ENCODE data around the gene CLSTN3. TPM values are rescaled to one million over a fixed set of nuclear protein-coding genes. Genes with fewer than 3 reads are reported as not detected.

CLSTN3 gene
- total and polyA plus RNA-seq, 2 of the 8 experiments (the other 6 are each of a cell fraction or from before 2014, with no cell fraction given): 20.4 to 26.3 TPM

- TF ChIP-seq, protein P1, sequence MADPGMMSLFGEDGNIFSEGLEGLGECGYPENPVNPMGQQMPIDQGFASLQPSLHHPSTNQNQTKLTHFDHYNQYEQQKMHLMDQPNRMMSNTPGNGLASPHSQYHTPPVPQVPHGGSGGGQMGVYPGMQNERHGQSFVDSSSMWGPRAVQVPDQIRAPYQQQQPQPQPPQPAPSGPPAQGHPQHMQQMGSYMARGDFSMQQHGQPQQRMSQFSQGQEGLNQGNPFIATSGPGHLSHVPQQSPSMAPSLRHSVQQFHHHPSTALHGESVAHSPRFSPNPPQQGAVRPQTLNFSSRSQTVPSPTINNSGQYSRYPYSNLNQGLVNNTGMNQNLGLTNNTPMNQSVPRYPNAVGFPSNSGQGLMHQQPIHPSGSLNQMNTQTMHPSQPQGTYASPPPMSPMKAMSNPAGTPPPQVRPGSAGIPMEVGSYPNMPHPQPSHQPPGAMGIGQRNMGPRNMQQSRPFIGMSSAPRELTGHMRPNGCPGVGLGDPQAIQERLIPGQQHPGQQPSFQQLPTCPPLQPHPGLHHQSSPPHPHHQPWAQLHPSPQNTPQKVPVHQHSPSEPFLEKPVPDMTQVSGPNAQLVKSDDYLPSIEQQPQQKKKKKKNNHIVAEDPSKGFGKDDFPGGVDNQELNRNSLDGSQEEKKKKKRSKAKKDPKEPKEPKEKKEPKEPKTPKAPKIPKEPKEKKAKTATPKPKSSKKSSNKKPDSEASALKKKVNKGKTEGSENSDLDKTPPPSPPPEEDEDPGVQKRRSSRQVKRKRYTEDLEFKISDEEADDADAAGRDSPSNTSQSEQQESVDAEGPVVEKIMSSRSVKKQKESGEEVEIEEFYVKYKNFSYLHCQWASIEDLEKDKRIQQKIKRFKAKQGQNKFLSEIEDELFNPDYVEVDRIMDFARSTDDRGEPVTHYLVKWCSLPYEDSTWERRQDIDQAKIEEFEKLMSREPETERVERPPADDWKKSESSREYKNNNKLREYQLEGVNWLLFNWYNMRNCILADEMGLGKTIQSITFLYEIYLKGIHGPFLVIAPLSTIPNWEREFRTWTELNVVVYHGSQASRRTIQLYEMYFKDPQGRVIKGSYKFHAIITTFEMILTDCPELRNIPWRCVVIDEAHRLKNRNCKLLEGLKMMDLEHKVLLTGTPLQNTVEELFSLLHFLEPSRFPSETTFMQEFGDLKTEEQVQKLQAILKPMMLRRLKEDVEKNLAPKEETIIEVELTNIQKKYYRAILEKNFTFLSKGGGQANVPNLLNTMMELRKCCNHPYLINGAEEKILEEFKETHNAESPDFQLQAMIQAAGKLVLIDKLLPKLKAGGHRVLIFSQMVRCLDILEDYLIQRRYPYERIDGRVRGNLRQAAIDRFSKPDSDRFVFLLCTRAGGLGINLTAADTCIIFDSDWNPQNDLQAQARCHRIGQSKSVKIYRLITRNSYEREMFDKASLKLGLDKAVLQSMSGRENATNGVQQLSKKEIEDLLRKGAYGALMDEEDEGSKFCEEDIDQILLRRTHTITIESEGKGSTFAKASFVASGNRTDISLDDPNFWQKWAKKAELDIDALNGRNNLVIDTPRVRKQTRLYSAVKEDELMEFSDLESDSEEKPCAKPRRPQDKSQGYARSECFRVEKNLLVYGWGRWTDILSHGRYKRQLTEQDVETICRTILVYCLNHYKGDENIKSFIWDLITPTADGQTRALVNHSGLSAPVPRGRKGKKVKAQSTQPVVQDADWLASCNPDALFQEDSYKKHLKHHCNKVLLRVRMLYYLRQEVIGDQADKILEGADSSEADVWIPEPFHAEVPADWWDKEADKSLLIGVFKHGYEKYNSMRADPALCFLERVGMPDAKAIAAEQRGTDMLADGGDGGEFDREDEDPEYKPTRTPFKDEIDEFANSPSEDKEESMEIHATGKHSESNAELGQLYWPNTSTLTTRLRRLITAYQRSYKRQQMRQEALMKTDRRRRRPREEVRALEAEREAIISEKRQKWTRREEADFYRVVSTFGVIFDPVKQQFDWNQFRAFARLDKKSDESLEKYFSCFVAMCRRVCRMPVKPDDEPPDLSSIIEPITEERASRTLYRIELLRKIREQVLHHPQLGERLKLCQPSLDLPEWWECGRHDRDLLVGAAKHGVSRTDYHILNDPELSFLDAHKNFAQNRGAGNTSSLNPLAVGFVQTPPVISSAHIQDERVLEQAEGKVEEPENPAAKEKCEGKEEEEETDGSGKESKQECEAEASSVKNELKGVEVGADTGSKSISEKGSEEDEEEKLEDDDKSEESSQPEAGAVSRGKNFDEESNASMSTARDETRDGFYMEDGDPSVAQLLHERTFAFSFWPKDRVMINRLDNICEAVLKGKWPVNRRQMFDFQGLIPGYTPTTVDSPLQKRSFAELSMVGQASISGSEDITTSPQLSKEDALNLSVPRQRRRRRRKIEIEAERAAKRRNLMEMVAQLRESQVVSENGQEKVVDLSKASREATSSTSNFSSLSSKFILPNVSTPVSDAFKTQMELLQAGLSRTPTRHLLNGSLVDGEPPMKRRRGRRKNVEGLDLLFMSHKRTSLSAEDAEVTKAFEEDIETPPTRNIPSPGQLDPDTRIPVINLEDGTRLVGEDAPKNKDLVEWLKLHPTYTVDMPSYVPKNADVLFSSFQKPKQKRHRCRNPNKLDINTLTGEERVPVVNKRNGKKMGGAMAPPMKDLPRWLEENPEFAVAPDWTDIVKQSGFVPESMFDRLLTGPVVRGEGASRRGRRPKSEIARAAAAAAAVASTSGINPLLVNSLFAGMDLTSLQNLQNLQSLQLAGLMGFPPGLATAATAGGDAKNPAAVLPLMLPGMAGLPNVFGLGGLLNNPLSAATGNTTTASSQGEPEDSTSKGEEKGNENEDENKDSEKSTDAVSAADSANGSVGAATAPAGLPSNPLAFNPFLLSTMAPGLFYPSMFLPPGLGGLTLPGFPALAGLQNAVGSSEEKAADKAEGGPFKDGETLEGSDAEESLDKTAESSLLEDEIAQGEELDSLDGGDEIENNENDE (IDR thresholded peaks at IDR 0.05; ENCODE audit: insufficient replicate concordance, low read length): no peak
- no peak for TF ChIP-seq CBX8 (IDR thresholded peaks at IDR 0.05; ENCODE audit: borderline replicate concordance, low read depth, low read length)
- no peak for TF ChIP-seq CTBP2 (IDR thresholded peaks at IDR 0.05; ENCODE audit: borderline replicate concordance, insufficient read depth, insufficient read length, low read length)
- no peak for TF ChIP-seq EZH2 (IDR thresholded peaks at IDR 0.05; ENCODE audit: low read depth, low read length, severe bottlenecking)
Measured at GRCh38 chr12:7189398-7190267, 59.5 kb downstream of the CLSTN3 start, which contains the start of gene PEX5 (continued).
